Left ventricle myocardium superior (tissue), 1 donor: Measurements from ENCODE around the gene WDR45B. TPM values are rescaled to one million over a fixed set of nuclear protein-coding genes. Genes with fewer than 3 reads are reported as not detected.

Experiments used
- ATAC-seq: fragments of 200-7000 bp; cut with Tn5 transposase; one replicate; pipeline ENCODE4 v1.9.1; 2020; ENCODE audit warnings: mild to moderate bottlenecking, moderate library complexity
- DNase-seq: peaks from one replicate; pipeline ENCODE4 v3.0.0-alpha.2; 2020
- intact Hi-C: fragments of 100-400 bp; cut with micrococcal nuclease; formaldehyde crosslinking; loops from one replicate; pipeline ENCODE4 v1.11.0; 2022
- total RNA-seq: library from RNA; stranded (reverse); fragmentation: NEBNext Ultra II Directional; extraction: Animal tissue kit (Norgen Biotek cat#: 25700); gene quantifications from one replicate; pipeline ENCODE4 v1.2.1, GENCODE V29; 2021
- donor health status: DM: no; HTN: yes; CAD: no; lungs with severe emphysema.

WDR45B gene
- total RNA-seq, 1 donor from 2014 or later, result 37.3 TPM

GRCh38 chr17:82609655-82610054 is 38.6 kb downstream of the WDR45B start:
- ATAC-seq (no peak), DNase-seq (no peak)
- intact Hi-C loops, result no loop called here

- no peak for DNase-seq
- ATAC-seq, result no peak
- intact Hi-C loops, result no loop called here
Observed at GRCh38 chr17:82608816-82609215, 39.4 kb downstream of the WDR45B start.

GRCh38 chr17:82605939-82606600 is 42.2 kb downstream of the WDR45B start:
- ATAC-seq, result no peak
- intact Hi-C loops, result no loop called here
- no peak for DNase-seq

GRCh38 chr17:82604532-82604931 is 43.7 kb downstream of the WDR45B start:
- DNase-seq, result no peak
- intact Hi-C loops, result no loop called here
- ATAC-seq, result no peak

GRCh38 chr17:82603981-82604448 is 44.2 kb downstream of the WDR45B start:
- intact Hi-C loops, result no loop called here
- DNase-seq, result peak; percentile 66
- ATAC-seq, result peak; percentile 62

- intact Hi-C loops, result no loop called here
- DNase-seq (no peak), ATAC-seq (no peak)
Observed at GRCh38 chr17:82602986-82603710, 45.1 kb downstream of the WDR45B start.

- DNase-seq, result no peak
- intact Hi-C loops, result no loop called here
- no peak for ATAC-seq
Observed at GRCh38 chr17:82602487-82602886, 45.8 kb downstream of the WDR45B start.

- intact Hi-C loops, result no loop called here
- DNase-seq (no peak), ATAC-seq (no peak)
Observed at GRCh38 chr17:82601447-82602000, 46.7 kb downstream of the WDR45B start.

GRCh38 chr17:82600731-82601446 is 47.4 kb downstream of the WDR45B start:
- ATAC-seq (peak; percentile 63), DNase-seq (no peak)
- intact Hi-C loops, result no loop called here

- ATAC-seq, result peak; percentile 22
- DNase-seq, result peak; percentile 33
- intact Hi-C loops, result no loop called here
Observed at GRCh38 chr17:82599674-82600661, 48.3 kb downstream of the WDR45B start.

GRCh38 chr17:82598256-82599119 is 49.8 kb downstream of the WDR45B start:
- intact Hi-C loops, result no loop called here
- peak; percentile 28 for DNase-seq
- no peak for ATAC-seq

- intact Hi-C loops, result no loop called here
- ATAC-seq, result no peak
- no peak for DNase-seq
Observed at GRCh38 chr17:82596837-82597672, 51.2 kb downstream of the WDR45B start.

GRCh38 chr17:82596296-82596695 is 51.9 kb downstream of the WDR45B start:
- intact Hi-C loops, result no loop called here
- ATAC-seq (no peak), DNase-seq (no peak)

- no peak for DNase-seq
- ATAC-seq, result no peak
- intact Hi-C loops, result no loop called here
Observed at GRCh38 chr17:82595893-82596292, 52.4 kb downstream of the WDR45B start.

GRCh38 chr17:82594571-82594970 is 53.7 kb downstream of the WDR45B start:
- ATAC-seq, result no peak
- DNase-seq, result no peak
- intact Hi-C loops, result no loop called here

- intact Hi-C loops, result no loop called here
- ATAC-seq (no peak), DNase-seq (no peak)
Observed at GRCh38 chr17:82593590-82594087, 54.6 kb downstream of the WDR45B start.
